Measurements from ENCODE around the gene SYNPO2. TPM values are rescaled to one million over a fixed set of nuclear protein-coding genes. Genes with fewer than 3 reads are reported as not detected.

SYNPO2 gene
- total and polyA plus RNA-seq, 2 of the 8 experiments (the other 6 are each of a cell fraction or from before 2014, with no cell fraction given), result 0.50 to 4.2 TPM

DNA sequence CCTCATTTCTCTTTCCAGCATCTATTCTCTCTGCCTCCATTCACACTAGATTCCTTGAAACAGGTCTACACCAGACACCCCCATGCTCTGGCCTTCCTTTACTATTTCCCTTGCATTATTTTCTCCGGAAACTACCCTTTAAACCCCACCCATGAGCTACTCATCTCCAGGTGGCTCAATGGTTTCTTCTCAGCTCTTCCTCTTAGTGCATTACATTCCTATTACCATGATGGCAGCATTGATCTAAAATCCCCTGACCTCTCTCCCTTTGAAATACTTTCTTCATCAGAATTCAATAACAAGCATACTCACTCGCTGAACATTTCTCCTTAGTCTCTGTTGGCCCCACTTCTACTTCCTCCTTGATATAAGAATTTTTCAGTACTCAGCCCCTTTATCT is 94.6 kb downstream of the SYNPO2 start:
- no peak overlapping the region for H3K14ac ChIP-seq (ENCODE audit: insufficient read length)
- DNase-seq (ENCODE audit: low read depth in 1 of 2, low spot score in 2 of 2) (no peak), FAIRE-seq (no peak)
- H2BK20ac ChIP-seq (ENCODE audit: low read length), result no peak overlapping the region
- no peak overlapping the region for H2BK15ac ChIP-seq (ENCODE audit: low read length)
- peaks cover 0 to 9% (median 0%) of the 10 kb centered on the region in 4 experiments; a peak in 2 of 7 replicates for H3K4me1 ChIP-seq (replicated peaks in 1 of 4; ENCODE audit: control insufficient read depth in 3 of 4, insufficient read depth in 4 of 4, low read length in 3 of 4)
- no peak overlapping the region for H2AFZ ChIP-seq (ENCODE audit: low read length)
- H3K36me3 ChIP-seq (ENCODE audit: control insufficient read depth in 2 of 4, insufficient read depth in 4 of 4, low read length in 3 of 4), result no peaks in the 10 kb centered on the region
- H2BK12ac ChIP-seq (ENCODE audit: low read depth, low read length), result no peak overlapping the region
- H3K79me1 ChIP-seq (ENCODE audit: low read depth, low read length), result no peaks in the 10 kb centered on the region
- H3K27ac ChIP-seq (ENCODE audit: low read depth, low read length), result no peak overlapping the region
- H4K91ac ChIP-seq (replicated peaks; ENCODE audit: insufficient read length, low read length), result no peak overlapping the region
- POLR2A ChIA-PET (ENCODE audit: partially characterized antibody), result no interaction called here
- H4K20me1 ChIP-seq (replicated peaks in 1 of 2; ENCODE audit: control insufficient read depth in 1 of 2, insufficient read depth in 2 of 2, low read length in 2 of 2), result no peaks in the 10 kb centered on the region
- CTCF ChIA-PET (ENCODE audit: partially characterized antibody), result interaction anchor here (0.7 to 6.4 kb wide), 14 partner anchors 11 to 316 kb away, joined by 3 to 42 read pairs (median 4); a partner anchor contains a TSS
- H3K4me3 ChIP-seq (ENCODE audit: extremely low read depth in 1 of 4, insufficient read depth in 2 of 4, low read depth in 3 of 4, low read length in 4 of 4), result no peak overlapping the region
- no peak overlapping the region for H3K18ac ChIP-seq (ENCODE audit: extremely low read depth, low read length)
- H3K4ac ChIP-seq (replicated peaks; ENCODE audit: insufficient read length, low read depth, low read length), result no peak overlapping the region
- H3K27me3 ChIP-seq (replicated peaks in 1 of 4; ENCODE audit: control insufficient read depth in 3 of 4, extremely low read depth in 1 of 4, insufficient read depth in 3 of 4, low read length in 3 of 4), result no peaks in the 10 kb centered on the region
- WGBS, 2 experiments (ENCODE audit: extremely low coverage in 1 of 2, insufficient coverage in 1 of 2, insufficient read length in 1 of 2, insufficient replicate concordance in 2 of 2, low coverage in 1 of 2, low lambda C conversion rate in 2 of 2, missing lambda C conversion rate in 1 of 2), result 94% methylated on average over 2 of the region's 2 CpGs; no CpG with 5 or more reads in 1 of the 2 experiments
- no peak overlapping the region for H4K5ac ChIP-seq (ENCODE audit: insufficient read length, low read depth, low read length)
- no peak overlapping the region for H2BK120ac ChIP-seq (replicated peaks; ENCODE audit: low read depth, low read length)
- no peak overlapping the region for H3K23ac ChIP-seq (ENCODE audit: insufficient read length)
- no peak overlapping the region for H2AK5ac ChIP-seq (ENCODE audit: low read depth, low read length)
- H3K9ac ChIP-seq (replicated peaks in 1 of 4; ENCODE audit: extremely low read depth in 1 of 4, low read depth in 3 of 4, low read length in 3 of 4), result no peak overlapping the region
- H2BK5ac ChIP-seq (ENCODE audit: low read depth, low read length), result no peak overlapping the region
- no peak overlapping the region for H3K4me2 ChIP-seq (ENCODE audit: insufficient read depth in 1 of 2, low read depth in 2 of 2, low read length in 2 of 2)
- no peaks in the 10 kb centered on the region for H3K9me3 ChIP-seq (ENCODE audit: insufficient read depth in 2 of 2, low read depth in 1 of 2, low read length in 1 of 2)
- H3K79me2 ChIP-seq (ENCODE audit: control insufficient read depth in 1 of 2, insufficient read depth in 2 of 2, low read length in 2 of 2), result no peaks in the 10 kb centered on the region
- no peaks in the 10 kb centered on the region for H3K23me2 ChIP-seq (ENCODE audit: low read depth, low read length)
- no peak overlapping the region for H4K8ac ChIP-seq (ENCODE audit: extremely low read depth, insufficient read depth, low read length)
- H3K56ac ChIP-seq (replicated peaks; ENCODE audit: insufficient read length, low read depth, low read length), result no peak overlapping the region
- TF ChIP-seq JUND (IDR thresholded peaks at IDR 0.05; ENCODE audit: low read length) (no peak), CHD1 (IDR thresholded peaks at IDR 0.05; ENCODE audit: low read depth, low read length) (no peak), SIN3A (conservative IDR thresholded peaks at IDR 0.05 in 1 of 2, IDR thresholded peaks at IDR 0.05 in 1 of 2; ENCODE audit: low read depth in 1 of 2, low read length in 2 of 2) (no peak), SP4 (IDR thresholded peaks at IDR 0.05; ENCODE audit: low read length) (no peak), EP300 (IDR thresholded peaks at IDR 0.05; ENCODE audit: borderline replicate concordance in 1 of 2, low read depth in 2 of 2, low read length in 2 of 2) (no peak), RBBP5 (IDR thresholded peaks at IDR 0.05; ENCODE audit: borderline replicate concordance, low read depth, low read length) (no peak), CBX5 (IDR thresholded peaks at IDR 0.05; ENCODE audit: low read depth, low read length) (no peak), CTBP2 (IDR thresholded peaks at IDR 0.05; ENCODE audit: borderline replicate concordance, insufficient read depth, insufficient read length, low read length) (no peak), JUN (IDR thresholded peaks at IDR 0.05; ENCODE audit: low read depth, low read length) (no peak), YY1 (IDR thresholded peaks at IDR 0.05; ENCODE audit: low read depth, low read length) (no peak), KDM4A (IDR thresholded peaks at IDR 0.05; ENCODE audit: low read depth, low read length, severe bottlenecking) (no peak), TBP (IDR thresholded peaks at IDR 0.05; ENCODE audit: low read depth, low read length) (no peak)
- TF ChIP-seq, protein P1, sequence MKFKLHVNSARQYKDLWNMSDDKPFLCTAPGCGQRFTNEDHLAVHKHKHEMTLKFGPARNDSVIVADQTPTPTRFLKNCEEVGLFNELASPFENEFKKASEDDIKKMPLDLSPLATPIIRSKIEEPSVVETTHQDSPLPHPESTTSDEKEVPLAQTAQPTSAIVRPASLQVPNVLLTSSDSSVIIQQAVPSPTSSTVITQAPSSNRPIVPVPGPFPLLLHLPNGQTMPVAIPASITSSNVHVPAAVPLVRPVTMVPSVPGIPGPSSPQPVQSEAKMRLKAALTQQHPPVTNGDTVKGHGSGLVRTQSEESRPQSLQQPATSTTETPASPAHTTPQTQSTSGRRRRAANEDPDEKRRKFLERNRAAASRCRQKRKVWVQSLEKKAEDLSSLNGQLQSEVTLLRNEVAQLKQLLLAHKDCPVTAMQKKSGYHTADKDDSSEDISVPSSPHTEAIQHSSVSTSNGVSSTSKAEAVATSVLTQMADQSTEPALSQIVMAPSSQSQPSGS (IDR thresholded peaks at IDR 0.05; ENCODE audit: low read length), result no peak

Data from H1 (cell line).